ENCODE measurements around the gene SRP68.
"Not testable (repeated sequence)": the region's sequence is repeated elsewhere in the genome, so short reads cannot be mapped to it uniquely, and the experiment has no call there.

Gene SRP68

GRCh38 chr17:76089680-76090516 lies 17.6 kb upstream of the SRP68 start:
- DNase-seq (ENCODE audit: low spot score), result no peak

GRCh38 chr17:76088868-76089576 lies 16.7 kb upstream of the SRP68 start:
- no peak for DNase-seq (ENCODE audit: low spot score)

- no peak for DNase-seq (ENCODE audit: low spot score)
Observed at GRCh38 chr17:76088041-76088867, 15.9 kb upstream of the SRP68 start.

- no peak for DNase-seq (ENCODE audit: low spot score)
Observed at GRCh38 chr17:76087531-76087930, 15.2 kb upstream of the SRP68 start.

GRCh38 chr17:76086384-76086783 lies 14.1 kb upstream of the SRP68 start:
- no peak for DNase-seq (ENCODE audit: low spot score)

GRCh38 chr17:76085731-76086366 lies 13.5 kb upstream of the SRP68 start:
- no peak for DNase-seq (ENCODE audit: low spot score)

- no peak for DNase-seq (ENCODE audit: low spot score)
Observed at GRCh38 chr17:76085066-76085730, 12.9 kb upstream of the SRP68 start.

GRCh38 chr17:76083536-76084182 lies 11.3 kb upstream of the SRP68 start:
- DNase-seq (ENCODE audit: low spot score), result no peak

- DNase-seq (ENCODE audit: low spot score), result no peak
Observed at GRCh38 chr17:76082326-76083251, 10.3 kb upstream of the SRP68 start.

GRCh38 chr17:76081295-76082210 lies 9.2 kb upstream of the SRP68 start:
- no peak for DNase-seq (ENCODE audit: low spot score)

GRCh38 chr17:76080768-76081287 lies 8.5 kb upstream of the SRP68 start:
- DNase-seq (ENCODE audit: low spot score), result no peak

- DNase-seq (ENCODE audit: low spot score), result no peak
Observed at GRCh38 chr17:76079956-76080767, 7.8 kb upstream of the SRP68 start.

GRCh38 chr17:76079535-76079955 lies 7.2 kb upstream of the SRP68 start:
- DNase-seq (ENCODE audit: low spot score), result no peak

GRCh38 chr17:76078860-76079534 lies 6.7 kb upstream of the SRP68 start, which contains the start of gene ZACN:
ZACN (plus strand) TSS chr17:76079182; CDS start chr17:76079265, 83 bp downstream.
- no peak for DNase-seq (ENCODE audit: low spot score)

GRCh38 chr17:76078370-76078769 lies 6.1 kb upstream of the SRP68 start:
- DNase-seq (ENCODE audit: low spot score), result not testable (repeated sequence)

- DNase-seq (ENCODE audit: low spot score), result no peak
Observed at GRCh38 chr17:76077584-76078110, 5.3 kb upstream of the SRP68 start.
